Measurements from ENCODE around the gene SLC30A7. TPM values are rescaled to one million over a fixed set of nuclear protein-coding genes. Genes with fewer than 3 reads are reported as not detected.

The SLC30A7 gene
- total and polyA plus RNA-seq, 7 donors, result 1.0 to 5.7 (median 4.8) TPM

- no peak for TF ChIP-seq CTCF (IDR thresholded peaks at IDR 0.05)
- ATAC-seq, result no peak
- 56 to 84% (median 75%) methylated on average over 2 of the region's 2 CpGs for WGBS, 3 donors
- DNase-seq, result no peak
- no peak overlapping the region for H3K27ac ChIP-seq
- intact Hi-C loops (cut with DNase I), result loop anchor here in 1 of 2 donors (10.0 kb wide), 1 partner anchor 206 kb away; the partner anchor contains the start of gene S1PR1
- H3K27me3 ChIP-seq (ENCODE audit: insufficient read depth in 3 of 3, low read length in 2 of 3), result no peaks in the 10 kb centered on the region
- no peak overlapping the region for H3K4me3 ChIP-seq
- peaks cover 2 to 5% of the 10 kb centered on the region in 2 donors for H3K36me3 ChIP-seq (ENCODE audit: insufficient read depth in 1 of 2, low read depth in 1 of 2)
- H3K9me3 ChIP-seq, result peaks cover 4% of the 10 kb centered on the region
- H3K4me1 ChIP-seq, result peaks cover 18% of the 10 kb centered on the region
These were observed 132.6 kb downstream of the SLC30A7 start for GRCh38 chr1:101028466-101028865.

GRCh38 chr1:101029184-101029583 is 133.3 kb downstream of the SLC30A7 start:
- Histone ChIP-seq H3K36me3 (ENCODE audit: insufficient read depth in 1 of 2, low read depth in 1 of 2) (peaks cover 0 to 2% of the 10 kb centered on the region in 2 donors), H3K4me3 (no peak overlapping the region), H3K9me3 (peaks cover 4% of the 10 kb centered on the region), H3K27ac (no peak overlapping the region), H3K27me3 (ENCODE audit: insufficient read depth in 3 of 3, low read length in 2 of 3) (no peaks in the 10 kb centered on the region), H3K4me1 (peaks cover 17% of the 10 kb centered on the region)
- WGBS, 3 donors, result 83 to 90% (median 88%) methylated on average over 1 of the region's 1 CpG
- TF ChIP-seq CTCF (IDR thresholded peaks at IDR 0.05), result no peak
- intact Hi-C loops (cut with DNase I), result loop anchor here in 1 of 2 donors (10.0 kb wide), 1 partner anchor 206 kb away; the partner anchor contains the start of gene S1PR1
- ATAC-seq (no peak), DNase-seq (no peak)

- no peaks in the 10 kb centered on the region for H3K36me3 ChIP-seq (ENCODE audit: insufficient read depth in 1 of 2, low read depth in 1 of 2)
- no peak for TF ChIP-seq CTCF (IDR thresholded peaks at IDR 0.05)
- ATAC-seq, result no peak
- H3K27ac ChIP-seq, result no peak overlapping the region
- WGBS, 3 donors, result 82 to 86% (median 84%) methylated on average over 4 of the region's 4 CpGs
- H3K4me1 ChIP-seq, result peaks cover 9% of the 10 kb centered on the region
- H3K27me3 ChIP-seq (ENCODE audit: insufficient read depth in 3 of 3, low read length in 2 of 3), result no peaks in the 10 kb centered on the region
- intact Hi-C loops (cut with DNase I), result no loop called here
- peaks cover 4% of the 10 kb centered on the region for H3K9me3 ChIP-seq
- no peak for DNase-seq
- no peak overlapping the region for H3K4me3 ChIP-seq
These were observed 135.0 kb downstream of the SLC30A7 start for GRCh38 chr1:101030881-101031280.

Other genes starting within 250 kb of the SLC30A7 start
- 1 to 10 TPM; 2.1 to 8.8 (median 4.6) TPM for gene VCAM1, start 176.3 kb upstream of the SLC30A7 start, total RNA-seq
- 1 to 10 TPM in 1 of 3 donors, under 1 TPM in 2; 0.60 to 2.0 (median 0.91) TPM for gene VCAM1, start 176.3 kb upstream of the SLC30A7 start, polyA plus RNA-seq
- gene EXTL2, start 1.2 kb upstream of the SLC30A7 start, total RNA-seq, result 1 to 10 TPM; 3.3 to 4.9 (median 3.6) TPM
- gene EXTL2, start 1.2 kb upstream of the SLC30A7 start, polyA plus RNA-seq, result 10 to 100 TPM in 2 of 3 donors, 1 to 10 TPM in 1; 3.9 to 14.7 (median 11.7) TPM
- 10 to 100 TPM; 18.6 to 32.2 (median 29.7) TPM for gene DPH5, start 129.7 kb downstream of the SLC30A7 start, total RNA-seq
- gene DPH5, start 129.7 kb downstream of the SLC30A7 start, polyA plus RNA-seq, result 10 to 100 TPM; 24.9 to 44.0 (median 31.1) TPM